SK-N-MC (cell line): ENCODE measurements around the gene FSTL4.

Experiments used
- EZH2 ChIP-seq: fragments of 200-600 bp; sonication (generic); IDR thresholded peaks from one replicate; pipeline ENCODE4 v1.6.1; 2017; ENCODE audit warnings: antibody characterized with exemption
- FOXP2 ChIP-seq: optimal IDR thresholded peaks from 2 replicates; pipeline ENCODE3; 2011; ENCODE audit warnings: mild to moderate bottlenecking, moderate library complexity; ENCODE audit not compliant: insufficient read depth; ENCODE audit errors: extremely low read length, control extremely low read depth
- POLR2AphosphoS5 ChIP-seq: IDR thresholded peaks from 2 replicates; pipeline ENCODE4 v1.6.1; 2012; ENCODE audit warnings: mild to moderate bottlenecking, low read depth, low read length, borderline replicate concordance

GRCh38 chr5:133203317-133204305 is 408.7 kb downstream of the FSTL4 start:
- TF ChIP-seq POLR2AphosphoS5 (no peak), EZH2 (no peak), FOXP2 (no peak)
